ENCODE results near the gene RSPRY1.

The RSPRY1 gene

GRCh38 chr16:57225978-57226377, 39.8 kb downstream of the RSPRY1 start:
- DNase-seq: no peak

GRCh38 chr16:57226701-57227621, 40.8 kb downstream of the RSPRY1 start:
- no peak for DNase-seq

- DNase-seq: no peak
Observed at GRCh38 chr16:57229079-57229478, 43.0 kb downstream of the RSPRY1 start.

GRCh38 chr16:57231821-57232350, 45.8 kb downstream of the RSPRY1 start:
- no peak for DNase-seq

- no peak for DNase-seq
Observed at GRCh38 chr16:57233944-57234706, 48.0 kb downstream of the RSPRY1 start.

- DNase-seq: no peak
Observed at GRCh38 chr16:57234707-57235092, 48.6 kb downstream of the RSPRY1 start.

GRCh38 chr16:57235128-57236021, 49.2 kb downstream of the RSPRY1 start:
- no peak for DNase-seq

GRCh38 chr16:57236022-57236350, 49.9 kb downstream of the RSPRY1 start:
- DNase-seq: no peak

GRCh38 chr16:57238682-57239081, 52.6 kb downstream of the RSPRY1 start:
- DNase-seq: no peak

- DNase-seq: no peak
Observed at GRCh38 chr16:57239107-57239506, 53.0 kb downstream of the RSPRY1 start.

- DNase-seq: no peak
Observed at GRCh38 chr16:57240851-57241250, 54.7 kb downstream of the RSPRY1 start.

GRCh38 chr16:57242650-57243049, 56.5 kb downstream of the RSPRY1 start:
- no peak for DNase-seq

- DNase-seq: no peak
Observed at GRCh38 chr16:57244463-57244766, 58.3 kb downstream of the RSPRY1 start.

- peak; percentile 99 for DNase-seq
Observed at GRCh38 chr16:57244767-57245471, 58.8 kb downstream of the RSPRY1 start, which contains the start of gene ARL2BP. Gene ARL2BP, plus strand, starts transcription at chr16:57245259. Its CDS starts 109 bp downstream, at chr16:57245368.

- DNase-seq: no peak
Observed at GRCh38 chr16:57245472-57246113, 59.5 kb downstream of the RSPRY1 start.

- DNase-seq: no peak
Observed at GRCh38 chr16:57251352-57251751, 65.2 kb downstream of the RSPRY1 start.

- no peak for DNase-seq
Observed at GRCh38 chr16:57252148-57252721, 66.1 kb downstream of the RSPRY1 start.

- no peak for DNase-seq
Observed at GRCh38 chr16:57253466-57253865, 67.3 kb downstream of the RSPRY1 start.

- DNase-seq: no peak
Observed at GRCh38 chr16:57255686-57256415, 69.7 kb downstream of the RSPRY1 start.

- DNase-seq: no peak
Observed at GRCh38 chr16:57256601-57257395, 70.7 kb downstream of the RSPRY1 start.

Data from CD4-positive, alpha-beta T cell treated with Interleukin-17A for 4 hours (primary cell).